Epithelial cell of esophagus (primary cell): ENCODE measurements around the gene VPS41.

Experiments
- DNase-seq: peaks from one replicate; pipeline ENCODE4 v3.0.0; 2010; ENCODE audit warnings: low read depth
- H3K4me3 ChIP-seq: 2 replicates; pipeline ENCODE4 v1.5.1; 2011; ENCODE audit warnings: mild to moderate bottlenecking, low read length, control low read depth
- CTCF ChIP-seq: IDR thresholded peaks from 2 replicates; pipeline ENCODE4 v1.5.1; 2011; ENCODE audit warnings: low read depth, mild to moderate bottlenecking, low read length, control low read depth, inconsistent platforms; ENCODE audit not compliant: insufficient read depth; ENCODE audit errors: missing control alignments

Gene VPS41

GRCh38 chr7:38932509-38933168 is 23.6 kb upstream of the VPS41 start:
- H3K4me3 ChIP-seq = no peak overlapping the region
- peak; percentile 63 for DNase-seq

DNA sequence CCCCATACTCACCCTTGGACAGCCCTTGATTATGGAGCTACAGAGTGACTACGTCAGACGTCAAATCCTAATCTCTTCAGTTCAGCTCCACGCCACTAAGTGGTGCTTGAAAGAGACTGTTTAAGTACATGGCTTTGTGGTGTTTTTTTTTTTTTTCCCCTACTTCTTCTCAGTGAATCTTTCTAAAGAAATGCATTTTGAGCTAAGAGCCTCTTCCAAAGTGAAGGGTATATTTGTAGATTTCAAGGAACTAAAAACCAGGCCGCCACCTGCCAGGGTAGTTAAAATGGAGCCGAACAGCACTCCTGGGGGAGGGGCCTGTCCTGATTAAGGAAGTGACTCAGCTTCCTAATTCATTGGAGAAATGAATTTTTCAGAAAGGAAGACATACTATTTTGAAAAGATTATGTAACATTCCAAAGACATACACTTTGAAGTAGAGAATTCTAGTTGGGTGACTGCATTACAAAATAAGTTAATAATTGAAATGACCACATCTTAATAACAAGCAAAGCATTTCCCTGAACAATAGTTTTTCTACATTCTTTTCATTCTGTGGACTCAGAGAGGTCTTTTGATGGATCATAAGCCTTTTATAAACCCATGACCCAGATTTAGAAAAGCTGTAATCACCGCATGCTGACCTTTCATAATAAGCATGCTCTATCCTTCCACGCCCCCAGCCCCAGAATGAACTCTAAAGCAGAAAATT is 20.6 kb upstream of the VPS41 start:
- no peak for TF ChIP-seq CTCF
- no peak overlapping the region for H3K4me3 ChIP-seq
- no peak for DNase-seq

More at GRCh38 chr7:38932509-38933168, 23.6 kb upstream of the VPS41 start:
- peak; percentile 97 for TF ChIP-seq CTCF

GRCh38 chr7:38928506-38928905 is 19.5 kb upstream of the VPS41 start:
- TF ChIP-seq CTCF = no peak
- no peak overlapping the region for H3K4me3 ChIP-seq
- no peak for DNase-seq

DNA sequence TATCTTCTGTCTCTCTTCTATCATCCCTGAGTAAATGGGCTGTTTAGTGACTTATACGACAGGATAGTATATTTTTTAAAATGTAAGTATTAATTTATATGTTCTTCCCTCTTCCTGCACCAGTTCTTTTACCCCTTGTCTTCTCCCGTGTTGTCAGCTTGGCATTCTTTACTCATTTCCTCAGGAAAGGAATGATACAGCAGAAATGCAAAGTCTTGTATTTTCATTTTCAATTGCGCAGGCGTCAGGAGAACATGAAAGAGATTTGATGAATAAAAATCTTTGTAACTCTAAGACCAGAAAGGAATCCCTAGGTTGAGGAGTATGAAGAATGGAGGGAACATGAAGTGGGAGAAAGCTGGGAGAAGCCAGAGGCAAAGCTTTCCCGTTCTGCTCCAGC is 18.8 kb upstream of the VPS41 start:
- no peak for TF ChIP-seq CTCF
- H3K4me3 ChIP-seq = no peak overlapping the region

GRCh38 chr7:38920731-38921130 is 11.7 kb upstream of the VPS41 start:
- no peak for TF ChIP-seq CTCF
- peak; percentile 55 for DNase-seq

More for the DNA sequence above, 18.8 kb upstream of the VPS41 start:
- DNase-seq = no peak

GRCh38 chr7:38916396-38916795 is 7.4 kb upstream of the VPS41 start:
- no peak for DNase-seq
- H3K4me3 ChIP-seq = no peak overlapping the region
- no peak for TF ChIP-seq CTCF

More at GRCh38 chr7:38920731-38921130, 11.7 kb upstream of the VPS41 start:
- H3K4me3 ChIP-seq = no peak overlapping the region
